ENCODE results near the gene HOMER3. TPM values are rescaled to one million over a fixed set of nuclear protein-coding genes. Genes with fewer than 3 reads are reported as not detected.
A peak's percentile ranks its signal among the peaks of the same experiment; 100 is the strongest.

The HOMER3 gene
- total RNA-seq, 1 donor from 2014 or later = 28.2 TPM

- Histone ChIP-seq H4K20me1 (ENCODE audit: low read depth) (peaks cover 16% of the 10 kb centered on the region), H3K27ac (no peak overlapping the region), H3K36me3 (no peaks in the 10 kb centered on the region), H3K9me3 (ENCODE audit: low read depth) (no peaks in the 10 kb centered on the region), H3K4me3 (peak overlapping the region; percentile 81), H3K79me2 (ENCODE audit: low read depth) (peaks cover 12% of the 10 kb centered on the region), H3K9ac (peak overlapping the region; percentile 33), H2AFZ (replicated peaks) (no peak overlapping the region), H3F3A (ENCODE audit: low read depth) (peaks cover 17% of the 10 kb centered on the region), H3K27me3 (no peaks in the 10 kb centered on the region), H3K4me2 (peak overlapping the region; percentile 93), H3K4me1 (peaks cover 16% of the 10 kb centered on the region)
- H3K9me3 Mint-ChIP-seq = no peaks in the 10 kb centered on the region
- H3K4me1 Mint-ChIP-seq = peaks cover 21% of the 10 kb centered on the region
- peak overlapping the region; percentile 86 for H3K27ac Mint-ChIP-seq
- DNase-seq (ENCODE audit: low spot score) = peak; percentile 90
- H3K4me3 Mint-ChIP-seq = peak overlapping the region; percentile 95
- peaks cover 4% of the 10 kb centered on the region for H3K36me3 Mint-ChIP-seq
- peaks cover 8% of the 10 kb centered on the region for H3K27me3 Mint-ChIP-seq (ENCODE audit: insufficient read depth, low read depth)
- no peak for TF ChIP-seq CTCF (IDR thresholded peaks at IDR 0.05)
- TF ChIP-seq EZH2 (IDR thresholded peaks at IDR 0.05) = no peak
- TF ChIP-seq EZH2phosphoT487 (IDR thresholded peaks at IDR 0.05) = no peak
Observed at GRCh38 chr19:18939922-18940768, 872 bp downstream of the HOMER3 start.

GRCh38 chr19:18939163-18939562 is 1.9 kb downstream of the HOMER3 start:
- Histone ChIP-seq H3F3A (ENCODE audit: low read depth) (peaks cover 17% of the 10 kb centered on the region), H3K4me3 (peak overlapping the region; percentile 81), H3K4me1 (peaks cover 16% of the 10 kb centered on the region), H3K79me2 (ENCODE audit: low read depth) (peaks cover 12% of the 10 kb centered on the region), H3K9ac (no peak overlapping the region), H3K36me3 (no peaks in the 10 kb centered on the region), H2AFZ (replicated peaks) (no peak overlapping the region), H3K9me3 (ENCODE audit: low read depth) (no peaks in the 10 kb centered on the region), H3K4me2 (peak overlapping the region; percentile 93), H3K27me3 (no peaks in the 10 kb centered on the region), H3K27ac (no peak overlapping the region), H4K20me1 (ENCODE audit: low read depth) (peaks cover 21% of the 10 kb centered on the region)
- Mint-ChIP-seq H3K4me1 (peaks cover 21% of the 10 kb centered on the region), H3K27me3 (ENCODE audit: insufficient read depth, low read depth) (peaks cover 8% of the 10 kb centered on the region), H3K4me3 (peak overlapping the region; percentile 95), H3K36me3 (peaks cover 6% of the 10 kb centered on the region), H3K9me3 (no peaks in the 10 kb centered on the region), H3K27ac (no peak overlapping the region)
- DNase-seq (ENCODE audit: low spot score) = no peak
- TF ChIP-seq CTCF (IDR thresholded peaks at IDR 0.05) (no peak), EZH2phosphoT487 (IDR thresholded peaks at IDR 0.05) (no peak), EZH2 (IDR thresholded peaks at IDR 0.05) (no peak)

- Mint-ChIP-seq H3K27ac (no peak overlapping the region), H3K9me3 (no peaks in the 10 kb centered on the region), H3K27me3 (ENCODE audit: insufficient read depth, low read depth) (peaks cover 12% of the 10 kb centered on the region), H3K36me3 (peaks cover 12% of the 10 kb centered on the region), H3K4me3 (peak overlapping the region; percentile 38), H3K4me1 (peaks cover 13% of the 10 kb centered on the region)
- H3K4me2 ChIP-seq = peak overlapping the region; percentile 75
- peaks cover 7% of the 10 kb centered on the region for H3K4me1 ChIP-seq
- H4K20me1 ChIP-seq (ENCODE audit: low read depth) = peaks cover 43% of the 10 kb centered on the region
- H3F3A ChIP-seq (ENCODE audit: low read depth) = peaks cover 24% of the 10 kb centered on the region
- H3K79me2 ChIP-seq (ENCODE audit: low read depth) = no peaks in the 10 kb centered on the region
- peak overlapping the region; percentile 35 for H3K4me3 ChIP-seq
- no peak for TF ChIP-seq EZH2 (IDR thresholded peaks at IDR 0.05)
- TF ChIP-seq EZH2phosphoT487 (IDR thresholded peaks at IDR 0.05) = no peak
- TF ChIP-seq CTCF (IDR thresholded peaks at IDR 0.05) = no peak
- no peak overlapping the region for H2AFZ ChIP-seq (replicated peaks)
- no peaks in the 10 kb centered on the region for H3K9me3 ChIP-seq (ENCODE audit: low read depth)
- peak; percentile 26 for DNase-seq (ENCODE audit: low spot score)
- no peaks in the 10 kb centered on the region for H3K36me3 ChIP-seq
- no peaks in the 10 kb centered on the region for H3K27me3 ChIP-seq
- H3K27ac ChIP-seq = no peak overlapping the region
- H3K9ac ChIP-seq = no peak overlapping the region
Observed at GRCh38 chr19:18933297-18933696, 7.7 kb downstream of the HOMER3 start.
